GM18870 (cell line): Measurements from ENCODE around the gene NUP62.
A peak's percentile ranks its signal among the peaks of the same experiment; 100 is the strongest.

Source experiments
- ATAC-seq: cut with Tn5 transposase; IDR thresholded peaks from one replicate; pipeline ENCODE4 v1.9.1; 2021; ENCODE audit warnings: moderate library complexity; ENCODE audit not compliant: unreplicated experiment

The NUP62 gene

GRCh38 chr19:49882643-49883042 is 46.7 kb downstream of the NUP62 start:
- no peak for ATAC-seq

GRCh38 chr19:49881672-49882394 is 47.5 kb downstream of the NUP62 start:
- ATAC-seq, result no peak

DNA sequence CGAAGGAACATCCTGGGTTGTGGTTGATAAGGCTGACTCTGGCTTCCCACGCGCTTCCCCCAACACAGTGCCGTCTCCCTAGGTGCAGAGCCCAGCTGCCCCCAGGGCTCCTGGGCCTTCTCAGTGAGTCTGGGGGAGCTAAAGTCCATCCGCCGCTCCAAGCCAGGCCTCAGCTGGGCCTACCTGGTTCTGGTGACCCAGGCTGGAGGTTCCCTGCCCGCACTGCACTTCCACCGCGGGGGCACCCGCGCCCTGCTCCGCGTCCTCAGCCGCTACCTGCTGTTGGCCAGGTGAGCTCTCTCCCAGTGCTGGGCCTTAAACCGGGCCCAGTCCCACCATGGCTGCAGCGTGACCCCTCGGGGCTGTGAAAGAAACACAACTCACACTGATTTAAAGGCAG is 48.1 kb downstream of the NUP62 start:
- no peak for ATAC-seq

- ATAC-seq, result no peak
Observed at GRCh38 chr19:49880162-49880869, 49.0 kb downstream of the NUP62 start.

- ATAC-seq, result no peak
Observed at GRCh38 chr19:49879243-49879963, 49.9 kb downstream of the NUP62 start.

GRCh38 chr19:49878744-49879070 is 50.6 kb downstream of the NUP62 start:
- ATAC-seq, result no peak

DNA sequence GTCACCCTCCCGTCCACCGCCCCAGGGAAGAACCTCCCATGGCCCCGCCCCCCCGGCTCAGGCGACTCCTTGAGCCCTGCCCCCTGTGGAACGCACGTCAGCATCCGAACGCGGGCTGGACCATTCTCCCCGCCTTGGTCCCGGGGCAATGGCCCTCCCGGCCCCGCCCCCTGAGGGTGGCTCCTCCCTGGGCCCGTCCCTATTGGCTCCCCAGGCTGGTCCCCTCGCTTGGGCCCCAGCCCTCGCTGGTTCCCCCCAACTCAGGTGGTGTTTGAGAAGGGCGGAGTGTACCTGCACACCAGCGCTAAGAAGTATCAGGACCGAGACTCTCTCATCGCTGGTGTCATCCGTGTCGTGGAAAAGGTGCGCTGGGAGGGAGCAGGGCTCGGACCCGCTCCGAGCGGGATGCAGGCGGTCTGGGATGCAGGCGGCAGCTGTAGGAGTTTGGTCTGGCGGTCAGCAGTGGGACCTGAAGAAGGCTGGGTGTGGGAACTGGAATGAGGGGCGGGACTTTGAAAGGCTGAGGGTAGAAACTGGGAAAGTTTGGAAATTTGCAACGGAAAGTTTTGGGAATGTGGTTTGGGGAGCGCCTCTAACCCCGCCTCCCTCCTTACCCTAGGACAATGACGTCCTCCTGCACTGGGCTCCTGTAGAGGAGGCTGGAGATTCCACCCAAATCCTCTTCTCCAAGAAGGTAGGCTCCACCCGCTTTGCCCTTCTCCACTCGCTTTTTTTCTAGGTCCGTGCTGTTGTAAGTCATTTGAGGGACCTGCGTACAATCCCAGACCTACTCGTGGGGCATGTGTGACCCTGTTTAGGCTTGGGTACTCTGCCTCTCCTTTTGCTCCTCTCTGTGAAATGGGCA is 51.2 kb downstream of the NUP62 start:
- peak; percentile 20 for ATAC-seq

GRCh38 chr19:49877020-49877878 is 52.1 kb downstream of the NUP62 start, which contains the start of the genes AKT1S1 and TBC1D17:
TSS of gene AKT1S1 (minus strand) at chr19:49877355. CDS start at chr19:49873295, 4,060 bp downstream.
TSS of gene TBC1D17 (plus strand) at chr19:49877702. CDS start at chr19:49877724, 22 bp downstream.
- ATAC-seq, result peak; percentile 58

DNA sequence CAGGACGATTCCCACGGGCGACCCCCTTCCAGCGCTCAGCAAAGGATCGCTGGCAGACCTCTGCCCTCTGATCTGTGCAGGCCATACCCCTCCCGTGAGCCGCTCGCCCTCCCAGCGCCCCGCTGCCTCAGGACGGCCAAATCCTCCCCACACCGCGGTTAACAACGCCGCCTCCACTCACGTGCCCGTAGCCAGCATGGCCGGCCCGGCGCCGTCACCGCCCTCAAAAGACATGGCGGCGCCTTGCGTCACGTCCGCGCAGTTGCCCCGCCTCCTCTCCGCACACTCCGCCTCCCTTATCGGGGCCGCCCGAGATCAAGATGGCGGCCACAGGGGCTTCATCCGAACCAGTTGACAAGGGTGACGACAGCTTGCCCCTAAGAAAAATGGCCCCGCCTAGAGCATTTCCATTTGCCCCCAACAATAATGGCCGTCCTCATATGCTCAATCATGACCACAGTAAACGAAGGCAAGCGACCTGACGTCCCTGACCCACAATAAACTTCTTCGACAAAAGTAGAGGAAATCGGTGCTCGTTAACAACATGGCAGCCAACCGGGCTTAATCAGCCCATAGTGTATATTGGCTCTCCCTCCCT is 52.8 kb downstream of the NUP62 start:
- ATAC-seq, result peak; percentile 33

- no peak for ATAC-seq
Observed at GRCh38 chr19:49875857-49876421, 53.4 kb downstream of the NUP62 start.

DNA sequence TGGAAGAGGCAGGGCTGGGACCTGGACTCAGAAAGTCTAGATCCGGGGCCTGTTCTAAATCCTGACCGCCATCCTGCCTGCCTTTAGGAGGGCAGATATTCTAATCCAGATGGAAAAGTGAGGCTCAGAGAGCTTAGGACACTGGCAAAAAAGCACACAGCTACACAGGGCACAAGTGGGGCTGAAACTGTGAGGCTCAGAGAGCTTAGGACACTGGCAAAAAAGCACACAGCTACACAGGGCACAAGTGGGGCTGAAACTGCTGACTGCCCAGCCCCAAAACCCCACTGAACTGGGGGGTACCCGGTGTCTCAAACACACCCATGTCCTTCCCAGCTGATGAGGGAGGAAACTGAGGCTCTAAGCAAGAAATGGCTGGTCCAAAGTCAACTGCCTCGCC is 54.1 kb downstream of the NUP62 start:
- no peak for ATAC-seq

DNA sequence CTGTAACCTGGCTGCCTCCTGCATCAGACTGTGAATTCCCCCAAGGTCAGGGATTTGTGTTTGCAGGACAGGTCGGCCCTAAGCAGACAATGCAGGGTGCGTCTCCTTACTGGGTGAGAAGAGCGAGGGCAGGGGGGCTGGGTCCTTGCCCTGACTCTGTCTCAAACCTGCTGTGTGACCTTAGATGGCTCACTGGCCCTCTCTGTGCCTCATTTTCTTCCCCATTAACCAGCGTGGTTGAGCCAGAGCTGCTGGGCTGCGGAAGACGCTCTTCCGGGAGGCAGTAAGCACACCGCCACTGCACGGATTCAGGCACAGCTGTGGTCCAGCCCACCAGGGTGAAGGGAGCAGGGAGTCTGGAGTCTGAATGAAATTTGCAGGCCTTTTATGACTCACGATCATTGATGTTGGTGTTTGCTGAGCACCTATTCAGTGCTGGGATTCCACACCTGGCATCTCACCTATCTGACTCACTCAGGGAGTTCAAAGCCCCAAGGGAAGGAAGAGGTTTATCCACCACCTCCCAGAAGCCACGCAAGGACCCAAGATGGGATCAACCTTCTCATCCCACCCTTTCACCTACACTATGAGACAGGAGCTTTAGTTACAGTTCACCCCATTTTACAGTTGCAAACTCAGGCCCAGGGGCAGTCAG is 54.7 kb downstream of the NUP62 start:
- ATAC-seq, result no peak

DNA sequence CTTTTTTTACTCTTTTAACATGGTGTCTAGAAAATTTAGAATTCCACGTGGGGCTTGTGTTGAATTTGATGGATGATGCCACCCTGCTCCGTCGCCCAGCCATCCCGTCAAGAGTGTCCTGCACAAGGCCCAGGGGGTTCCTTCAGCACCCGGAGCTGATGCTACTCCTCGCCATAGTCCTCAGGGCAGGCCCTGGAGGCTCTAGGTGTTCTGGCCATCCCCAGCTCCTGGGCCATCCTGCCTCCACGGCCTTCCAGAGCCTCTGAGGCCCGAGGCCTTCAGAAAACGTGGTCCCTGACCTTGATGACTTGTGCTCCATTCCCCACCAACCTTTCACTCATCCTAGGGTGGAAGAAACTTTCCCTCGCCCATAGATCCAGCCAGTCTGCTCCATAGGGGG is 55.5 kb downstream of the NUP62 start:
- ATAC-seq, result no peak

- no peak for ATAC-seq
Observed at GRCh38 chr19:49873129-49873521, 56.2 kb downstream of the NUP62 start.

DNA sequence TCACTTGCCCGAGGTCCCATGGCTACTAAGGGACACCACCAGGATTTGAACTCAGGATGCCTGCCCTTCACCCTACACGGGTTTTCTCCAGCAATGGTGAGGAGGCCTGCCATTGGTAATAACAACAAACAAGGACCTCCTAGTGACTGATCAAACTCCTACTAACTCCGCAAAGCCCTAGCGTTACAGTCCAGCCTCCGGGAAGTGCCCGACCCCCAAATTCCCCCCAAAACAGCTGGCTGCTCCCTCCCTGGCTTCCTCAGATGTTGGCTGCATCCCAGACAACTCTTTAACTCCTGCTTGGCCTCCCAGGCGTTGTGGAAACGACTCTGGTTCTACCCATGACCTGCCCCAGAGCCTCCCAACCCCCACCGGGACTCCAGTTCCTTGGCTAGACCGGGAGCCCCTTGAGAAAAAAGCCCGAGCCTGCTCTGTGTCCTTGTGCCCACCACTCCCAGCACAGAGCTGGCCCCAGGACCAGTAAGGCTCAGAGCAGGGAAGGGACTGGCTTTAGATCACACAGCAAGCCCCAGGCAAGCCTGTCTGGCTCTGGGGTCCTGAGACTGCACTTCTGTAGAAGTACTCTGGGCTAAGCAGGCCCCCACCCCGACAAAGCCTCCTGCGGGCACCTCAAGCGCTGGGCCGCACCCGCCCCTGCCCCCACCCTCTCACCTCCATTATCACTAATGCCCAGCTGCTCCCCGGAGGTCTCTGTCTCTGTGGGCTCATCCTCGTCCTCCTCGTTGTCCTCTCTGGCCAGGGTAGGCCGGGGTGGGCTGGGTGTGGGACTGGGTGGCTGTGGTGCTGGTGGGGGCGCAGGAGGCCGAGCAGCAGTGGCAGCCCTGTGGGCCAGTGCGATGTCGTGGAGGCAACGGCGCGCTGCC is 56.8 kb downstream of the NUP62 start:
- ATAC-seq, result no peak

DNA sequence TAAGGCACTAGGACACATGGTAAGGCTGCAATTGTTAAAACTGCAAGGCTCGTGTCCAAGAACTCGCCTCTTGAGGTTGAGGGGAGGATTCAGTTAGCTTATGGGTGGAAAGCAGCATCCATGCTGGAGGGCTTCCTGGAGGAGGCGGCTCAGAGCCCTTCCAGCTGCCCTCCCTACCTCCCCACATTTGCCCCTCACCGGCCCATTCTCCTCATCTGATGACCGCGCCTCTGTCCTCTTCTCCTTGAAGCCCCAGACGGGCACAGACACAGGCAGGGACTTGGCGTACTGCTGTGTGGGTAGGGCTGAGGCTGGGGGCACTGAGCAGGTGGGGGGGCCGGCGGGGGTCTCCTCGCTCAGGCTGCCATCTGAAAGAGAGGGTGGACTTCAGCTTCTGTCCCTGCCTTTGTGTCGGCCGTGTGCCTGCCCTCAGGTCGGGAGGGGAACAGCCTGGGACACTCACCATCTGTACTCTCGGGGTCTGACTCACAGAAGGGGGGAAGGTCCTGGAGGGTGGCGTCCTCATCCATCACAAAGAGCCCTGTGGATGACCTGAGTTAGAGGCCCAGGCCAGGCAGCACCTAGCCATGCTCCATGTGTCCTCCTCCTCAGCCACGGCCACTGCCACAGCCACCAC is 57.8 kb downstream of the NUP62 start:
- no peak for ATAC-seq

GRCh38 chr19:49870309-49870901 is 58.9 kb downstream of the NUP62 start:
- ATAC-seq, result no peak
